ENCODE data around the gene GPATCH1.

The GPATCH1 gene

DNA sequence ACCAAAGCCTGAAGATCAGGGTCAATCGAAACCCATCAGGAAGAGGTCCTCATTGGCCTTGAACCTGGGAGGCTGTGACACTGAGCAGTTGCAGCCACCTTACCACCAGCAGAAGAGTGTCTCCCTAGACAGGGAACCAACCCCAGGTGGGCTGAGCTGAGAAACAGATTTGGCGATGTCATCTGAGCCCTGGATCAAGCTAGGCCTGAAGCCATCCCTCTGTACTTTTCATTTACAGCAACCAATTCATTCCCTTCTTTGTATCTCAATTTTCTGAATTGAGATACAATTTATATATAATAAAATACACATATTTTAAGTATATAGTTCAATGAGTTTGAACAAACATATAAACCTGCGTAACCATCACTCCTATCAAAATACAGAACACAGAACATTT is 30.9 kb upstream of the GPATCH1 start:
- Histone ChIP-seq H3F3A (ENCODE audit: control insufficient read depth, insufficient read depth) (no peaks in the 10 kb centered on the region), H3K79me2 (ENCODE audit: control insufficient read depth, low read length) (no peaks in the 10 kb centered on the region; the same call in 1 of the 2 replicates), H3K27me3 (ENCODE audit: control insufficient read depth, low read length) (no peaks in the 10 kb centered on the region), H3K9me2 (replicated peaks; ENCODE audit: control insufficient read depth, low read length) (no peaks in the 10 kb centered on the region), H3K4me2 (ENCODE audit: low read length) (no peak overlapping the region), H3K4me3 (ENCODE audit: low read length) (no peak overlapping the region), H3K4me1 (ENCODE audit: control insufficient read depth, low read length) (no peaks in the 10 kb centered on the region), H3K27ac (ENCODE audit: low read depth, low read length) (no peak overlapping the region), H3K36me3 (ENCODE audit: control insufficient read depth, low read length) (no peaks in the 10 kb centered on the region), H3K9me3 (ENCODE audit: control insufficient read depth, insufficient read depth, low read length) (no peaks in the 10 kb centered on the region), H4K20me1 (ENCODE audit: control insufficient read depth, insufficient read depth, low read depth, low read length) (no peaks in the 10 kb centered on the region)
- TF ChIP-seq CTCF (IDR thresholded peaks at IDR 0.05; ENCODE audit: low read depth, low read length, poor library complexity, severe bottlenecking), result no peak
- no peak for TF ChIP-seq EZH2phosphoT487 (IDR thresholded peaks at IDR 0.05; ENCODE audit: borderline replicate concordance, low read length)

DNA sequence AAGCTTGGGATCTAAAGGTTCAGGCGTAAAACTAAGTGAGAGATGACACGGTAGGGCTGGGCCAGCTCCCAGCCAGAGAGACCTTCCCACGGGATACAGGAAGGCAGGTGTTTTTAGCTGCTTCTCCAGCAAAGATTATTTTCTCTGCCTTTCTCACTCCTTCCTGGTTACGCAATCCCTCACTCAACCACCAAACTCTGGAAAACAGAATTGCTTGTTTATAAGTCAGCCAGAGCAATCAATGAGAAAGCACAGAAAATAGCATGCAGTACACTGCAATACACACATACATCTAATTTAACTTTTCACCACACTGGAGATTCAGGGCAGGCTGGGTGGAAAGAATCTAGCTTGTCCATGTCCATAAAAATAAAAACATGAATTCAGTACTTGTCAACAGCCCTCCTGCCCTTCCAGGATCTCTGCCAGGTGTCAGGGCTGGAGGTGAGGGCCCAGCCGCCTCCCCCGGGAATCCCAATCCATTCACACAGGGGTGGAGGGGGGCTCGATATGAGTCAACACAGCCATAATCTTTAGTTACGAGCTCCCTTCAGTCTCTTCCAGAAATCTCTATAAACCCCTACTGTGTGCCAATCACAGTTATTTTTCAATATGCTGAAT is 28.5 kb upstream of the GPATCH1 start:
- Histone ChIP-seq H3K27me3 (ENCODE audit: control insufficient read depth, low read length) (no peaks in the 10 kb centered on the region), H3K36me3 (ENCODE audit: control insufficient read depth, low read length) (no peaks in the 10 kb centered on the region), H3K9me2 (replicated peaks; ENCODE audit: control insufficient read depth, low read length) (no peaks in the 10 kb centered on the region), H4K20me1 (ENCODE audit: control insufficient read depth, insufficient read depth, low read depth, low read length) (no peaks in the 10 kb centered on the region), H3K4me2 (ENCODE audit: low read length) (no peak overlapping the region), H3K27ac (ENCODE audit: low read depth, low read length) (no peak overlapping the region), H3K4me3 (ENCODE audit: low read length) (no peak overlapping the region), H3K4me1 (ENCODE audit: control insufficient read depth, low read length) (no peaks in the 10 kb centered on the region), H3K9me3 (ENCODE audit: control insufficient read depth, insufficient read depth, low read length) (no peaks in the 10 kb centered on the region), H3F3A (ENCODE audit: control insufficient read depth, insufficient read depth) (no peaks in the 10 kb centered on the region), H3K79me2 (ENCODE audit: control insufficient read depth, low read length) (no peaks in the 10 kb centered on the region; the same call in 1 of the 2 replicates)
- no peak for TF ChIP-seq EZH2phosphoT487 (IDR thresholded peaks at IDR 0.05; ENCODE audit: borderline replicate concordance, low read length)
- TF ChIP-seq CTCF (IDR thresholded peaks at IDR 0.05; ENCODE audit: low read depth, low read length, poor library complexity, severe bottlenecking), result no peak

DNA sequence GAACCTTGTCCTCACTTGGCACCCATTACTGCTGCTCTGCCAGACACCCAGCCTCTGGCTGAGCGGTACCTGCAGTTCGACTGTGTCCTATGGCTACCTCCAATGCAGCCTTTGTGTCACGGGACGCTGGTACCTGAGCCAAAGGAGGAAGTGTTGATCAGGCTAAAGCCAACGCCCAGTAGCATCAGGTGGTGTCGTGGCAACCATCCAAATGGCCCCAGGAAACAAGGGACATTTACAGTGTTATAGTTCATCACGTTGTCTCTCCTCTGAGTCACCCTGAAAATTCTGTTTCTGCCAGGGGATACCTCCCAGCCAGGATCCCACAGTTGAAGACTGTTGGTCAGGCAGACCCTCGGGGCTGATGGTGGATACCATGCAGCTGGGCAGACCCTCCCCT is 26.4 kb upstream of the GPATCH1 start:
- no peaks in the 10 kb centered on the region for H3K27me3 ChIP-seq (ENCODE audit: control insufficient read depth, low read length)
- H3K79me2 ChIP-seq (ENCODE audit: control insufficient read depth, low read length), result no peaks in the 10 kb centered on the region; the same call in 1 of the 2 replicates
- TF ChIP-seq EZH2phosphoT487 (IDR thresholded peaks at IDR 0.05; ENCODE audit: borderline replicate concordance, low read length), result no peak
- no peak for TF ChIP-seq CTCF (IDR thresholded peaks at IDR 0.05; ENCODE audit: low read depth, low read length, poor library complexity, severe bottlenecking)
- H3K4me2 ChIP-seq (ENCODE audit: low read length), result no peak overlapping the region
- no peaks in the 10 kb centered on the region for H3K9me2 ChIP-seq (replicated peaks; ENCODE audit: control insufficient read depth, low read length)
- no peaks in the 10 kb centered on the region for H3F3A ChIP-seq (ENCODE audit: control insufficient read depth, insufficient read depth)
- H3K36me3 ChIP-seq (ENCODE audit: control insufficient read depth, low read length), result no peaks in the 10 kb centered on the region
- no peaks in the 10 kb centered on the region for H3K9me3 ChIP-seq (ENCODE audit: control insufficient read depth, insufficient read depth, low read length)
- no peaks in the 10 kb centered on the region for H3K4me1 ChIP-seq (ENCODE audit: control insufficient read depth, low read length)
- no peaks in the 10 kb centered on the region for H4K20me1 ChIP-seq (ENCODE audit: control insufficient read depth, insufficient read depth, low read depth, low read length)
- no peak overlapping the region for H3K4me3 ChIP-seq (ENCODE audit: low read length)
- no peak overlapping the region for H3K27ac ChIP-seq (ENCODE audit: low read depth, low read length)
